GM12892 (cell line): ENCODE results near the gene FAM168B.

Experiments used
- POLR2A ChIP-seq: IDR thresholded peaks from 2 replicates; pipeline ENCODE4 v1.6.1; 2011; ENCODE audit warnings: low read depth, low read length, control low read depth
- POLR2AphosphoS5 ChIP-seq: IDR thresholded peaks from 2 replicates; pipeline ENCODE4 v1.6.1; 2011; ENCODE audit warnings: low read depth, low read length, control low read depth
- TAF1 ChIP-seq: IDR thresholded peaks from 2 replicates; pipeline ENCODE4 v1.6.1; 2011; ENCODE audit warnings: low read depth, mild to moderate bottlenecking, control low read depth, low read length, borderline replicate concordance

- no peak for TF ChIP-seq TAF1
- TF ChIP-seq POLR2AphosphoS5, result no peak
- TF ChIP-seq POLR2A, result no peak
Observed at GRCh38 chr2:131121464-131121863, 28.2 kb upstream of the FAM168B start.
